HG03066 (cell line): ENCODE data around the gene DCLK2.

ENCODE experiments used
- ATAC-seq: cut with Tn5 transposase; IDR thresholded peaks from one replicate; pipeline ENCODE4 v1.9.1; 2021; ENCODE audit warnings: low read depth; ENCODE audit not compliant: unreplicated experiment

Gene DCLK2

GRCh38 chr4:150232029-150232428, 153.8 kb downstream of the DCLK2 start:
- no peak for ATAC-seq

DNA sequence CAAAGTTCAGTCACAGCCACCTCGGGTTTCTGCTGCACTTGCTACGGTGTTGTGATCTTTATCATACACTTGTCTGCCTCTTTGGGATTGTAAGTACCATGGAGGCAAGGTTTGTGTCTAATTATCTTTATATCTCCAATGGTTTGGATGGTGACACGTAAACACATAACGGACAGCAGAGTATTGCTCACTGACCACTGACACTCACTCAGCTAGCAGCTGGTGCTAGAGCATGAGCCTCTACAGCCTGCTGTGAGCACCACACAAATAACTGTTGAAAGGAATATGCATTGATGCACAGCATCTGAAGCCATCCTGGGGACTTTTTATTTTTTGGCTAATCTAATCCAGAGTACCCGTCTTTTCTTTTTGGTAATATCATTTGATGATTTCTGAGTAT, 156.0 kb downstream of the DCLK2 start:
- ATAC-seq, result no peak

- no peak for ATAC-seq
Observed at GRCh38 chr4:150235317-150235716, 157.1 kb downstream of the DCLK2 start.

GRCh38 chr4:150235808-150236271, 157.6 kb downstream of the DCLK2 start:
- no peak for ATAC-seq

- ATAC-seq, result no peak
Observed at GRCh38 chr4:150236626-150237025, 158.4 kb downstream of the DCLK2 start.

DNA sequence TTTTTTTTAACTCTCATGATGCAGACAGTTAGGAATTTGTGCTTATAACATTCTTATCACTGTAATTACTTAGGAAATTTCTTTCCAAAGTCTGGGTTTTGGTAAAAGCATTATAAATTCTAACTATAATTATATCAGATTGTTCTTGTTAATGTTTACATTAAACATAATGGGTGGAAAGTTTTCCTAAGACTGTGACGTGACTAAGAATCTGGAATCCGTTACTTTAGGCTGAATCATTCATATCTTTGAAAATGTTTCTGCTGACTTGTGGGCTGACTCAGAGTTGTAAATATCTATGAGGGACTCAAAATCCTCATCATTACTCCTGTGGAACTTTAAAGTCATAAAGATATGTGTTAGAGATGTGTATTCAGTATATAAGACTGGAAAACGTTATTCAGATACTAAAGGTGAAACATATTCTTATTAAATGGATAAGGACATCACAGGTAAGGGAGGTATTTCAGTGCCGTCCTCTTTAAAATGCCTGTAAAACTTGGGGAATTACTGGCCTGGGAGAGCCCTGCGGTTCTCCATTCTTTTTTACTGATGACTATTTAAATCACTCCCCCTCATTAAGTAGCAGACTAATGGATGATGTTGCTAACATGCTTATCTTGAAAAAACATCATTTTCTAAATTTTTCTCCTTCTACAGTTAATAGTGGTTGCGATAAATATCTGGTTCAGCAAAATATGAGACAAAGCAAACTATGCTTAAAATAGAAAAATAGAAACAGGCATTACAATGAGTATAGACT, 159.0 kb downstream of the DCLK2 start:
- no peak for ATAC-seq

GRCh38 chr4:150238591-150238990, 160.3 kb downstream of the DCLK2 start:
- ATAC-seq, result no peak

- no peak for ATAC-seq
Observed at GRCh38 chr4:150240011-150240410, 161.8 kb downstream of the DCLK2 start.

DNA sequence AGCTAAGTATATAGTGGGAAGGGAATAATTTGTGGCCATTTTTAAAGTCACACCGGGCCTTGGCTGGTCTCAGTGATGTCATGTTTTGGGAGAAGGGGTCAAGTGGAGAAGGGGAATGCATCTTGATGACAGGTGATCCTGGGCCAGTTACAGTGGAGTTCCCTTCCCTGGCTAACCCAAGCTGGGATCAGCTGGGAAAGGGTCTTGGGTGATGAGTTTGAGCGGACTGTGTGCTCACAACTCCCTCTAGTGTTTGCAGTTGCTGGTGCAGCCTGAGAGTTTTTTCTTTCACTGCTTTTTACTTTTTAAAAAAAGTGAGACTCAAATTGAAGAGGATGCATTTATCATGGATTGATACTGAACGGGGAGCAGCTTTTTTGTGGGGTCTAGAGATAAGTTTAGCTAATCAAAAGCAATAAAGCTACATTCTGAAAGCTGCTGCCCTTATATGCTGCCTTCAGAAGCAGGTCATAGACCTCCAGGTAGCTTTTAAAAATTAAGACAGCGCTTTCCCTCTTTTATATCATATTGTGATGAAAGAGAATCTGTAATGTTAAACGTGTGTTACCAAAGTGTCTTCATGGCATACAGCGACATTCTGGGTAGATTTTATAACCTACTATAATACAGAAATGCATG, 164.7 kb downstream of the DCLK2 start:
- ATAC-seq, result no peak

- no peak for ATAC-seq
Observed at GRCh38 chr4:150243932-150244331, 165.7 kb downstream of the DCLK2 start.

- ATAC-seq, result no peak
Observed at GRCh38 chr4:150244600-150244999, 166.4 kb downstream of the DCLK2 start.

DNA sequence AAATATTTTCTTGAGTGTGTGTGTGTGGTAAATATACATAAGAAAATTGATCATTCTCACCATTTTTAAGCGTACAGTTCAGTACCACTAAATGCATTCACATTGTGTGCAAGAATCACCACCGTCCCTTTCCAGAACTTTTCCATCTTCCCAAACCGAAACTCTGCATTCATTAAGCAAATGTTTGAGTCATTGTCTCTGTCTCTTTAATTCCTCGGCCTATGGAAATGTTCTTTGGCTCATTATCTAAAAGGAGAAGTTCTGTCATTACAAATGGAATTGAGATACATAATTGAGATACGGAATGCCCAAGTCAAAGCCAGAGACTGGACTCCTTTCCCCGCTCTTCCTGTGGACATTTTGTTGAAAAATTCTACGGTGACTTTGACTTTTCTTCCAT, 168.9 kb downstream of the DCLK2 start:
- no peak for ATAC-seq

DNA sequence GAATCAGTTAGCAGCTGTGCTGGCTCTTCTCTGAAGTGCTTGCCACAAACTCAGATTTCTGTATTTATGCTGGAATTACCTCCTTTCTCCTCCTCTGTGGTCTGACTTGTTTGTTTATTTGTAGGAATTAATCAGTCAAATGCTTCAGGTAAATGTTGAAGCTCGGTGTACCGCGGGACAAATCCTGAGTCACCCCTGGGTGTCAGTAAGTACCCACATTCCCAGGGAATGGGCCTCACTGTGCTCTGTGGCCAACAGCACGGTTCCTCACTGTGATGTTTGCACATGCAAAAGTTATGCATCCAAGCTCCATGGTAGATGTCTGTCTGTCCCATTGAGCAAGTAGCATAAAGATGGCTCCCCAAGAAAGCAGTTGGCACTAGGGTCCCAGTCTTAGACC, 169.9 kb downstream of the DCLK2 start:
- ATAC-seq, result no peak

- no peak for ATAC-seq
Observed at GRCh38 chr4:150250293-150250997, 172.2 kb downstream of the DCLK2 start.

- no peak for ATAC-seq
Observed at GRCh38 chr4:150250998-150251651, 172.9 kb downstream of the DCLK2 start.

GRCh38 chr4:150251752-150252190, 173.5 kb downstream of the DCLK2 start:
- no peak for ATAC-seq

- no peak for ATAC-seq
Observed at GRCh38 chr4:150252306-150252705, 174.1 kb downstream of the DCLK2 start.

- ATAC-seq, result no peak
Observed at GRCh38 chr4:150252741-150253140, 174.5 kb downstream of the DCLK2 start.

DNA sequence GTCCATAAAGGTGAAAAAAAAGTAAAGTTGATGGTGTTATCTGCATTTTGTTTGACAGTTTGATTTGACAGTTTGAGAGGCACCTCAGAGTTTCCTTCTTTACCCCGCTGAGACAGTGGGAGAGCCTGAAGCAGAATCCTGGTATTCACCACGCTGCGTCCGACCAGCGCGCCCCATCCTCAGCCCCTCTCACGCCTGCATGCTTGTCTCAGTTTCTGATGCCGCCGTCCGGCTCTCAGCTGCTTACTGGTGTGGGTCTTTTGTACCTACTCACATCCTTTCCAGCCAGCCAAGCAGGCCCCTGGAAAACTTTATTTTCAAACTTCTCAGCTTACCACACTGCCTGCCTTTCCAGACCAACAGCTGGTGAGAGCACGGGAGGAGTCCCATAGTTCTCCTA, 175.2 kb downstream of the DCLK2 start:
- no peak for ATAC-seq

GRCh38 chr4:150253965-150254630, 175.9 kb downstream of the DCLK2 start:
- ATAC-seq, result no peak
